GM19463 (cell line): ENCODE results near the gene SLC10A2.
"Not testable (repeated sequence)": the region's sequence is repeated elsewhere in the genome, so short reads cannot be mapped to it uniquely, and the experiment has no call there.

ENCODE experiments used
- ATAC-seq: cut with Tn5 transposase; IDR thresholded peaks from one replicate; pipeline ENCODE4 v1.9.1; 2021; ENCODE audit warnings: mild to moderate bottlenecking, moderate library complexity; ENCODE audit not compliant: unreplicated experiment

The SLC10A2 gene, protein sequence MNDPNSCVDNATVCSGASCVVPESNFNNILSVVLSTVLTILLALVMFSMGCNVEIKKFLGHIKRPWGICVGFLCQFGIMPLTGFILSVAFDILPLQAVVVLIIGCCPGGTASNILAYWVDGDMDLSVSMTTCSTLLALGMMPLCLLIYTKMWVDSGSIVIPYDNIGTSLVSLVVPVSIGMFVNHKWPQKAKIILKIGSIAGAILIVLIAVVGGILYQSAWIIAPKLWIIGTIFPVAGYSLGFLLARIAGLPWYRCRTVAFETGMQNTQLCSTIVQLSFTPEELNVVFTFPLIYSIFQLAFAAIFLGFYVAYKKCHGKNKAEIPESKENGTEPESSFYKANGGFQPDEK

GRCh38 chr13:103066079-103066780, at the start of gene SLC10A2:
SLC10A2 (minus strand) TSS chr13:103066417; CDS start chr13:103066249, 168 bp downstream.
- no peak for ATAC-seq

GRCh38 chr13:103107580-103107979, 41.4 kb upstream of the SLC10A2 start:
- ATAC-seq, result no peak

DNA sequence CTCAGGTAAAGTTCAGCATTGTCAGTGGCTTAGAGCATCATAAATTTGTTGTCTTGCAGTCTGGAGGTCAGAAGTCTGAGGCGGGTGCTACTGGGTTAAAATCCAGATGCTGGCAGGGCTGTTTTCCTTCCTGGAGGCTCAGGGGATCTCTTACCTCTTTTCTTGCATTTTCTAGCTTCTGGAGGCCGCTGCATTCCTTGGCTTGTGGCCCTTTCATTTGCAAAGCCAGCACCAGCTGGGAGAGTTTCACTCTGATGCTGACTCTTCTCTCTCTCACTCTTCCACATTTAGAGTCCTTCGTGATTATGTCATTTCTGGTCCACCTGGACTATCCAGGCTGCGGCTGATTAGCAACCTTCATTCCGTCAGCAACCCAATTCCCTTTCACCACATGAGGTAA, 38.1 kb upstream of the SLC10A2 start:
- no peak for ATAC-seq

- ATAC-seq, result not testable (repeated sequence)
These were observed 37.2 kb upstream of the SLC10A2 start for GRCh38 chr13:103103456-103103855.

- no peak for ATAC-seq
These were observed 36.3 kb upstream of the SLC10A2 start for GRCh38 chr13:103102482-103102881.

DNA sequence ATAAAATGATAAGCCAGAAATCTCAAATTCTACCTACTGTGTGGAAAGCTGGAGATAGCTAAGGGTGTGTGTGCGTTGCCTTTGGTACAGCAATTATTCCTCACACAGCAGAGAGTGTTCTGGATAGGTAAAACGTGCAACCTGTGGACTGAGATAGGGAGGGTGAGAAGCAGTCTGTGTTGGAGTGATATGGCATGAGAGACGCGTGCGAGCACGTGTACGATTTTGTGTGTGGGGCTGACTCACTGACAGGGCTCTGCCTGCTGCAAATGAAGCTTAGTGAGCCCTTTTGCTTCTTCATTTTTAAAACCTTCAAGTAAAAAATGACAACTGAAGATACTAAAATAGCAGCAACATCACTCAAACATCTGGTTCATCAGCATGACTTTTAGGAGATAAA, 35.7 kb upstream of the SLC10A2 start:
- ATAC-seq, result no peak

- no peak for ATAC-seq
These were observed 35.3 kb upstream of the SLC10A2 start for GRCh38 chr13:103101500-103101899.

DNA sequence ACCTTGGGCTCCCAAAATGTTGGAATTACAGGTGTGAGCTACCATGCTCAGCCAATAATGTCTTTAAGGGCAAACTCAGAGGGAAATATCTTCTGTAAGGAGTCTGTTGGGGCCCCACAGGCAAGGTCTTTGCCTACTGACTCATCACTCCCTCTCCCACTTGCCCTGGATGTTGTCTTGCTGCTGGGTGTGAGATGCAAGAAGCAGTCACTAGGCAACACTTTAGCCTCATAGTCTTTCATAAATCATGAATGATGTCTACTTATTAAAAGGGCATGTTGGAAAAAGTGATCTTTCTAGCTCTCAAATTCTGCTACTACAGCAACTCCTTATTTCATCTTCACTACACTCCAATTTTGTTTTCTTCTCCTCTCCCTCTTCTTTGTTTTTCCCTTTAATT, 34.6 kb upstream of the SLC10A2 start:
- ATAC-seq, result no peak

DNA sequence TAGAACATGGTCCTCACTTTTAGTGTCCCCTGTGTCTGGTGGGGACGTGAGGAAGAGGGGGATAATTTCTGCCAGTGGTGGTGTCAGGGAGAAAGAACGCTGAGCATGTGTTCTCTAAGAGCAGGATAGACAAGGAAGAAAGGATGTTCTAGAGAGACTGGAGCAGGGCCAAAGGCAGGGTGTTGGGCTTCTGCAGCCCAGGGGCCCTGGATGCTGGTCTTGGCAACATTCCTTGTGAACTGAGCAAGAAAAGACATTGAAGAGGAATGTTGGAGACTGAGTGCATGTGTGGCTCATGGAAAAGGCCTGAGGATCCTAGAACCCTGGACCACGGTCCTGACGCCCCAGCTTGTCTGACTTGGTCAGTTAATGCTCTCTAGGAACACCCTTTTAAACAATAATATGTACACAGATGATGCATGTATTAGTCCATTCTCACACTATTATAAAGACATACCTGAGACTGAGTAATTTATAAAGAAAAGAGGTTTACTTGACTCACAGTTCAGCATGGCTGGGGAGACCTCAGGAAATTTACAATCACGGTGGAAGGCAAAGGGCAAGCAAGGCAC, 33.6 kb upstream of the SLC10A2 start:
- ATAC-seq, result no peak

DNA sequence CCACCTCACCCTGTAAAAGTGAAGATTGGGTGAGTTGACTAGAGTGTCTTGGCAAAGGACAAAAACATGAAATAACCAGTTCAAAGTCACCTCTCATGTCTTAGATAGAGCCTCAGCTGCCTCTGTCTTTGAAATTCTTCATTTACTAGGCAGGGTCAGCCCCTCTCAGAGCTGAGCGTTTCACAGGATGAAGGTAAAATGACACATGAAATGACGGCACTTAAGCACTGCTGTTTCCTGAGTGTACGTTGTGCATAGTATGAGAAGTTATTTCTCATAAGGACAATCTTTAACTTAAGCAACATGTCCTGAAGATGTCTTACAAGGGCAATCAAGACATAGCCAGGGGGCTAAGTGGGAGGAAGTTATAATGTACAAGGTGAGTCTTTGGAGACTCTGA, 32.3 kb upstream of the SLC10A2 start:
- ATAC-seq, result no peak

DNA sequence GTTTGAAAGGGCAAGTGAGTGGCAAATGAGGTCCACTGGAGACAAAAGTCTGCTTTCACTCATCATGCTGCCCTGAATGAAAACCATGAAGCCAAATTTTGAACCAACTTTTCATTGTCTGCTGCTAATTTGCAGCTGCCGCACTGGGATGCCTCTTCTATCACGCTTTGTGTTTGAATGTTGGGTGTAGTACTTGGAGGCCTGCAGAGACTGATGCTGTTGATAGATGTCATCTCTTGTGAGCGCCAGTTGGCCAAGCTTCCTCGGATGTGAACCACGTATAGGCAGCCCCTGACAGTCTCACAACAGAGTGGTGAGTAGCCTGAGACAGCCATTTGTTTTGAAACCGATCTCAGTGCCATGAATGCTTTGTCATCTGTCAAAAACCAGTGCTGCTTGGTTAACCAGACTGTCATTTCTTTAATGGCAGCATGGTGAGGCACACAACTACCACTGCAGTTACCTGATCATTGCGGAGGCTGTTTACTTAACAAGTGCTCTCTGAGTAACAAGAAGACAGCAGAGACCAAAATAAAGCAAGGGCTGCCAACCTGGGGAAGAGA, 31.2 kb upstream of the SLC10A2 start:
- no peak for ATAC-seq

DNA sequence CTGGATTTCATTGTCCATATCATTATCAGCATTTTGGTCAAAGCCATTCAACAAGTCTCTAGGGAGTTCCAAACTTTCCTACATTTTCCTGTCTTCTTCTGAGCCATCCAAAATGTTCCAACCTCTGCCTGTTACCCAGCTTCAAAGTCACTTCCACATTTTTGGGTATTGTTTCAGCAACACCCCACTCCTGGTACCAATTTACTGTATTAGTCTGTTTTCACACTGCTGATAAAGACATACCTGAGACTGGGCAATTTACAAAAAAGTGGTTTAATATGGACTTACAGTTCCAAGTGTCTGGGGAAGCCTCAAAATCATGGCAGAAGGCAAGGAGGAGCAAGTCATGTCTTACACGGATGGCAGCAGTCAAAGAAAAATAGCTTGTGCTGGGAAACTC, 27.4 kb upstream of the SLC10A2 start:
- ATAC-seq, result not testable (repeated sequence)

DNA sequence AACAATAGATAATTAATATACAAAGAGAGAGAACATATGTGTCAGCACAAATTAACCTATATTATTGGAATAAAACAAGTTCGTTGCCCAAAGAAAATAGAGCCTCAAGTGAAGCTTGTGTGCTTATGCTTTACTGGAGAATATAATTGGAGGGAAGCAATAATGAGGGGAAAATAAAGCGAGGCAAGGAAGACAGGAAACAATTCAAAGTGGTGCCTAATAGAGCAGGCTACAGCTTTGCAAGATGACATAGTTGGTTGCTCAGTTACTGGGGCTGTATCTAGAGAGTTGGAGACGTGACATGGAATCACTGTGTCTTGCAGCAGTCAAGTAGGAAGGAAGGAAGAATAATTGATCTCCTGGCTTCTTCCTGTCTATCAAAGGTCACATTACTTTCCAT, 21.1 kb upstream of the SLC10A2 start:
- no peak for ATAC-seq

- no peak for ATAC-seq
These were observed 15.2 kb upstream of the SLC10A2 start for GRCh38 chr13:103081435-103081834.

DNA sequence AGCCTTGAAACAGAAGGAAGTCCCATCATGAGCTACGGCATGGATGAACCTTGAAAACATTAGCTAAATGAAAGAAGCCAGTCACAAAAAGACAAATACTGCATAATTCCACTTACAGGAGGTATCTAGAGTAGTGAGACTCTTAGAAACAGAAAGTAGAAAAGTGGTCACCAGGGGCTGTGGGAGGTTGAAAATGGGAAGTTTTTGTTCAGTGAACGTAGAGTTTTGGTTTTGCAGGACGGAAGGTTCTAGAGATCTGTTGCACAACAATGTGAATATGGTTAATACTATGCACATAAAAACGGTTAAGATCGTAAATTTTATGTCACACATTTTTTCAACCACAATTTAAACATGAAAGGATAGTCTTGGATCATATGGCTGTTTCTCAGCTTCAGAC, 11.9 kb upstream of the SLC10A2 start:
- ATAC-seq, result peak; percentile 90

DNA sequence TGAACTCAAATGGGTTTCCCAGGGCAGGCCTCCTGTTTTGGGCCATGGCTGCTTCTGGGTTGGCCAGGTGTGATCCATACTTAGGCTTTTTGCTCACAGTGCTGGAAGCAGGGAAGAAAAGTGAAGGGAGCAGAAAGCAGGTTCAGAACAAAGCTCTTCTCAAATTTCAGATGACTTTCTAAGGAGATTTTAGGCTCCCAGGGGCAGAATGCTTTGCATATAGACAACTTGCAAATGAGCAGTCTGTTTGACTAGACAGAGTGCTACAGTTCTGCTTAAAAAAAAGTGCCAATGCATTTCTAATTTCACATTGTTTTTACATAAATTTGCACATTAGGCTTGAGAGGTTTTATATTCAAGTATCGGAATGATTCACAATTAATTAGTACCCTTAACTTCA, 2.6 kb upstream of the SLC10A2 start:
- ATAC-seq, result no peak

GRCh38 chr13:103067751-103068555, 1.7 kb upstream of the SLC10A2 start:
- ATAC-seq, result peak; percentile 80

- ATAC-seq, result no peak
These were observed 646 bp upstream of the SLC10A2 start for GRCh38 chr13:103066781-103067345.

- no peak for ATAC-seq
These were observed 2.8 kb downstream of the SLC10A2 start for GRCh38 chr13:103063376-103063775.

DNA sequence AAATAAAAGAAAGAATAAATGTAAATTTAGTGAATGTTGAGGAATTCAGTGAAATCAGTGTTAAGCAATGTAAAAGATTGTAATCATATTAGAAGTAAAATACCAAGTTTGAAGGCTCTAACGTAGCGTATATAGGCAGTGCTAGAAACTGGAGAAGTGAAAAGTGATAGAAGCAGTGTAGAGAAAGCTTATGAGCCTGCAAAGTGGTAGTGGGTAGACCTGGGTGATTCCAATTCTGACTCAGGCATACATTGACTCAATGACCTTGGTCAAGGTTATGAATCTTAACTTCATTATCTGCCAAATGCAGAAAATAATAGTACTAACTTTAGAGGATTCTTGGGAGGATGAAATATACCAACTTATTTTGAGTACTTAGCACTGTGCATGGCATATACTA, 4.1 kb downstream of the SLC10A2 start:
- ATAC-seq, result peak; percentile 61

GRCh38 chr13:103056008-103056407, 10.2 kb downstream of the SLC10A2 start:
- no peak for ATAC-seq
